HG03521 (cell line): ENCODE results near the gene RCL1.
A peak's percentile ranks its signal among the peaks of the same experiment; 100 is the strongest.
"Not testable (repeated sequence)": the region's sequence is repeated elsewhere in the genome, so short reads cannot be mapped to it uniquely, and the experiment has no call there.

ENCODE experiments used
- ATAC-seq: cut with Tn5 transposase; IDR thresholded peaks from one replicate; pipeline ENCODE4 v1.9.1; 2021; ENCODE audit warnings: mild to moderate bottlenecking, moderate library complexity; ENCODE audit not compliant: unreplicated experiment

Gene RCL1

GRCh38 chr9:4865681-4866080 lies 72.9 kb downstream of the RCL1 start:
- no peak for ATAC-seq

GRCh38 chr9:4866239-4866969 lies 73.7 kb downstream of the RCL1 start:
- no peak for ATAC-seq

- no peak for ATAC-seq
These were observed 80.3 kb downstream of the RCL1 start for GRCh38 chr9:4873066-4873465.

- no peak for ATAC-seq
These were observed 82.8 kb downstream of the RCL1 start for GRCh38 chr9:4875559-4875958.

GRCh38 chr9:4879115-4879558 lies 86.4 kb downstream of the RCL1 start:
- ATAC-seq: no peak

GRCh38 chr9:4883326-4883873 lies 90.7 kb downstream of the RCL1 start:
- no peak for ATAC-seq

GRCh38 chr9:4886698-4887097 lies 94.0 kb downstream of the RCL1 start:
- ATAC-seq: peak; percentile 96

GRCh38 chr9:4887556-4887955 lies 94.8 kb downstream of the RCL1 start:
- ATAC-seq: no peak

GRCh38 chr9:4890242-4890641 lies 97.5 kb downstream of the RCL1 start:
- ATAC-seq: no peak

GRCh38 chr9:4890929-4891328 lies 98.2 kb downstream of the RCL1 start:
- ATAC-seq: no peak

GRCh38 chr9:4891674-4892073 lies 98.9 kb downstream of the RCL1 start:
- no peak for ATAC-seq

GRCh38 chr9:4892501-4893194 lies 99.9 kb downstream of the RCL1 start:
- ATAC-seq: no peak

- ATAC-seq: no peak
These were observed 101.3 kb downstream of the RCL1 start for GRCh38 chr9:4894076-4894475.

GRCh38 chr9:4899853-4900252 lies 107.1 kb downstream of the RCL1 start:
- not testable (repeated sequence) for ATAC-seq

- ATAC-seq: not testable (repeated sequence)
These were observed 108.8 kb downstream of the RCL1 start for GRCh38 chr9:4901401-4902134.

- ATAC-seq: no peak
These were observed 109.4 kb downstream of the RCL1 start for GRCh38 chr9:4902135-4902475.

- no peak for ATAC-seq
These were observed 111.8 kb downstream of the RCL1 start for GRCh38 chr9:4904322-4905134.

GRCh38 chr9:4905135-4905490 lies 112.4 kb downstream of the RCL1 start:
- no peak for ATAC-seq
